Sigmoid colon (tissue), 7 donors: ENCODE results near the gene VPS35L. TPM values are rescaled to one million over a fixed set of nuclear protein-coding genes. Genes with fewer than 3 reads are reported as not detected.

ENCODE experiments used
- DNase-seq: peaks from one replicate; pipeline ENCODE4 v3.0.0-alpha.2; 2019
- H3K27ac ChIP-seq, 4 donors: fragments of 200-600 bp; sonication (generic); one replicate each; pipeline ENCODE4 v1.5.1; 2016 to 2019; ENCODE audit warnings: mild to moderate bottlenecking in 1 of 4
- H3K27me3 ChIP-seq, 3 donors: fragments of 200-600 bp; sonication (generic); one replicate each; pipeline ENCODE4 v1.5.1; 2019; ENCODE audit warnings: mild to moderate bottlenecking in 1 of 3
- H3K36me3 ChIP-seq, 4 donors: fragments of 200-600 bp; sonication (generic); one replicate each; pipeline ENCODE4 v1.5.1; 2016 to 2019
- H3K4me1 ChIP-seq, 4 donors: fragments of 200-600 bp; sonication (generic); one replicate each; pipeline ENCODE4 v1.5.1; 2017 to 2019
- H3K4me3 ChIP-seq, 4 donors: fragments of 200-600 bp; sonication (generic); one replicate each; pipeline ENCODE4 v1.5.1; 2017 to 2019; ENCODE audit warnings: mild to moderate bottlenecking in 2 of 4, moderate library complexity in 1 of 4
- H3K9me3 ChIP-seq, 4 donors: fragments of 200-600 bp in 3 of 4; sonication (generic) in 3 of 4; one replicate each; pipeline versions ENCODE4 v1.5.1 to v1.6.1; 2013 to 2019
- EP300 ChIP-seq, 4 donors: sonication (generic); formaldehyde crosslinking; IDR thresholded peaks; one replicate each; pipeline ENCODE4 v1.6.1; 2017; ENCODE audit warnings: antibody characterized with exemption in 4 of 4
- POLR2A ChIP-seq, 2 donors: fragments of 450-650 bp; IDR thresholded peaks; one replicate each; pipeline ENCODE4 v1.6.1; 2016; ENCODE audit warnings: antibody characterized with exemption in 2 of 2, mild to moderate bottlenecking in 2 of 2, moderate library complexity in 2 of 2
- POLR2AphosphoS5 ChIP-seq, 4 donors: sonication (generic); formaldehyde crosslinking; IDR thresholded peaks; one replicate each; pipeline ENCODE4 v1.6.1; 2017; ENCODE audit warnings: antibody characterized with exemption in 4 of 4
- WGBS, 2 donors: extraction: QIAGEN DNeasy Blood & Tissue Kit; methylation state at CpG; one replicate each; pipeline ENCODE4 v1.1.7; 2013; 5-methylcytosine and 5-hydroxymethylcytosine counted together
- intact Hi-C: fragments of 100-400 bp; cut with DNase I; formaldehyde crosslinking; loops from one replicate; pipeline ENCODE4 v1.15.1; 2023
- polyA plus RNA-seq, 3 donors: library from polyadenylated mRNA; stranded (reverse); fragments of 200-250 nt; gene quantifications; one replicate each; pipeline ENCODE4 v1.2.3, GENCODE V29; 2013
- total RNA-seq, 4 donors: library from RNA; depleted of rRNA; stranded (reverse); fragments of >200 nt; gene quantifications; one replicate each; pipeline ENCODE4 v1.1.0, GENCODE V29; 2016
- TF ChIP-seq, protein P1 (sequence below), 4 experiments: fragments of 450-650 bp in 3 of 4; fragments of 200-600 bp in 1 of 4; IDR thresholded peaks; one replicate each; pipeline ENCODE4 v1.5.1; 2016 to 2019; ENCODE audit warnings: antibody characterized with exemption in 4 of 4, mild to moderate bottlenecking in 3 of 4, moderate library complexity in 2 of 4
- donor health status: healthy with polysubstance abuse.
- donor health status: Bipolar disorder and iron deficiency.
- donor health status: healthy.

The VPS35L gene
- total and polyA plus RNA-seq, 7 donors: 21.6 to 53.7 (median 41.8) TPM

DNA sequence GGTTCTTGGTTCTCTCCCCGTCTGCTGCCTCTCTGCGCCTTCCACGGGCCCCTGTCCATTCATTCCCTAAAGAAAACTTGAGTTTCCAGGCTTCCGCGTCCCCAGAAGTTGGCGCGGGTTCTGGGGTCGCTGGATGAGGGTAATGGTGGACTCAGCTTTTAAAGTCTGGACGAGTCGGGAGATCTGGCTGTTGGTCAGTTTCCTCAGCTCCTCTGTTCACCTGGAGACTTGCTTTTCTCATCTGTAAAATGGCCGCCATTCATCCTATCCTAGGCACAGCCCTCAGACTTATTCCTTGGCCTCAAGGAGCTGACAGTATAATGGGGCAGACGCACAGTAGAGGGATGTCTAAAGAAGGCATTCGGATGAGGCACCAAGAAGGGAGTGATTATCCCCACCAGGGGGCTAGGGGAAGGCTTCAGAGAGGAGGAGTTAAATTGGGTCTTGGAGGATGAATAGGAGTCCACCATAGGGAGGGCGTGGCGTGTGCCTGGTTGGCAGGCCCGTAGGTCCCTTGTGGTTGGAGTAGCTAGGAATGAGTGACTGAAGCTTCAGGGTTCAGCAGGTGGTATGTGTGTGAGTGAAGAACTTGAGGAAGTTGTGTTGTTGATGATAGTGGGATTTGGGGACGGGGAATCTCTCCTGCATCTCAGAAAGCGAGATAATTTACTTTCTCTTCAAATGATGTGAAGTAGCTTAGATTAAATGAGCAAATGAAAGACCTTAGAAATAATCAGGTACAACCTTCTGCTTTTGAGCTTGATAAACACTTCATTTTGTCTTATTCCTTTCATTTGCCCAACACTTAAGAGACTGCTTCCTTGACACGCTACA is 652 bp downstream of the VPS35L start:
- WGBS, 2 donors: 33 to 36% methylated on average over 19 of the region's 19 CpGs

DNA sequence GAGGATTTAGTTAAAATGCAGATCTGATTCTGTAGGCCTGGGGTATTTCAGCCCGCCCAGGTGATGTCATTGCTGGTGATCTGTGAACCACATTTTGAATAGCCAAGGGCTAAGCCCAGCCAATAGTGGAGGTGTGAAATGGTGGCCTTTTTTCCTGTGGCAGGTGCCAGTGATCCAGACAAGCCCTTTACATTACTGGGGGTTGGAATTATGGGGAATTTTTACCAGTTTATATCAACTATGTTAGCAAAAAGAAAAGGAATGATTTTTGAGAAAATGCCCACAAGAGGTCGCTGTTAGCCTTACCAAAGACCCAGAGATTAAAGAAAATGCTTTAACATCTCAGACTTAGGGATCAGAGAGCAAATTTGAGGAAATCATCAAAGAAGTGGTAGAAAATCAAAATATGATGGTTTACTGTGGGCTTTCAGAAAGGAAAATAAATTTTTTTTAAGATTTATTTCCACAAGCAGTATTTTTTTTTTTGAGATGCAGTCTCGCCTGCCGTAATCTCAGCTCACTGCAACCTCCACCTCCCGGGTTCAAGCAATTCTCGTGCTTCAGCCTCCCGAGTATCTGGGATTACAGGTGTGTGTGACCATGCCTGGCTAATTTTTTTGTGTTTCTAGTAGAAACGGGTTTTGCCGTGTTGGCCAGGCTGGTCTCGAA is 3.9 kb downstream of the VPS35L start:
- WGBS, 2 donors: 70 to 82% methylated on average over 10 of the region's 10 CpGs
- H3K27me3 ChIP-seq: no peaks in the 10 kb centered on the region
- H3K27ac ChIP-seq: no peak overlapping the region
- TF ChIP-seq, protein P1, sequence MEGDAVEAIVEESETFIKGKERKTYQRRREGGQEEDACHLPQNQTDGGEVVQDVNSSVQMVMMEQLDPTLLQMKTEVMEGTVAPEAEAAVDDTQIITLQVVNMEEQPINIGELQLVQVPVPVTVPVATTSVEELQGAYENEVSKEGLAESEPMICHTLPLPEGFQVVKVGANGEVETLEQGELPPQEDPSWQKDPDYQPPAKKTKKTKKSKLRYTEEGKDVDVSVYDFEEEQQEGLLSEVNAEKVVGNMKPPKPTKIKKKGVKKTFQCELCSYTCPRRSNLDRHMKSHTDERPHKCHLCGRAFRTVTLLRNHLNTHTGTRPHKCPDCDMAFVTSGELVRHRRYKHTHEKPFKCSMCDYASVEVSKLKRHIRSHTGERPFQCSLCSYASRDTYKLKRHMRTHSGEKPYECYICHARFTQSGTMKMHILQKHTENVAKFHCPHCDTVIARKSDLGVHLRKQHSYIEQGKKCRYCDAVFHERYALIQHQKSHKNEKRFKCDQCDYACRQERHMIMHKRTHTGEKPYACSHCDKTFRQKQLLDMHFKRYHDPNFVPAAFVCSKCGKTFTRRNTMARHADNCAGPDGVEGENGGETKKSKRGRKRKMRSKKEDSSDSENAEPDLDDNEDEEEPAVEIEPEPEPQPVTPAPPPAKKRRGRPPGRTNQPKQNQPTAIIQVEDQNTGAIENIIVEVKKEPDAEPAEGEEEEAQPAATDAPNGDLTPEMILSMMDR (IDR thresholded peaks at IDR 0.05): peak; percentile 18 to 64 (median 36)
- TF ChIP-seq EP300 (IDR thresholded peaks at IDR 0.05): no peak
- no peak overlapping the region for H3K4me3 ChIP-seq
- peaks cover 0 to 3% (median 0%) of the 10 kb centered on the region in 4 donors for H3K9me3 ChIP-seq
- no peak for DNase-seq
- intact Hi-C loops: loop anchor here (1.0 to 10.0 kb wide), 3 partner anchors 155 to 442 kb away; partner anchors contain the start of genes IQCK and KNOP1
- H3K4me1 ChIP-seq: peaks cover 0 to 16% (median 15%) of the 10 kb centered on the region in 4 donors
- no peaks in the 10 kb centered on the region for H3K36me3 ChIP-seq

More for the DNA sequence above, 652 bp downstream of the VPS35L start:
- peaks cover 0 to 18% (median 17%) of the 10 kb centered on the region in 4 donors for H3K4me1 ChIP-seq
- peak overlapping the region; percentile 86 to 90 (median 88) for H3K27ac ChIP-seq
- no peaks in the 10 kb centered on the region for H3K9me3 ChIP-seq
- peak overlapping the region; percentile 69 to 88 (median 76) for H3K4me3 ChIP-seq
- no peak for TF ChIP-seq EP300 (IDR thresholded peaks at IDR 0.05)
- no peak for TF ChIP-seq POLR2A (IDR thresholded peaks at IDR 0.05)
- TF ChIP-seq, protein P1 (IDR thresholded peaks at IDR 0.05): peak in 1 of 4 experiments; percentile 13
- no peak for TF ChIP-seq POLR2AphosphoS5 (IDR thresholded peaks at IDR 0.05)
- DNase-seq: no peak
- intact Hi-C loops: loop anchor here (2.0 to 10.0 kb wide), 3 partner anchors 33 to 439 kb away; partner anchors contain the start of genes CCP110, GDE1, IQCK and KNOP1
- H3K36me3 ChIP-seq: peaks cover 0 to 11% (median 0%) of the 10 kb centered on the region in 4 donors
- H3K27me3 ChIP-seq: no peaks in the 10 kb centered on the region

DNA sequence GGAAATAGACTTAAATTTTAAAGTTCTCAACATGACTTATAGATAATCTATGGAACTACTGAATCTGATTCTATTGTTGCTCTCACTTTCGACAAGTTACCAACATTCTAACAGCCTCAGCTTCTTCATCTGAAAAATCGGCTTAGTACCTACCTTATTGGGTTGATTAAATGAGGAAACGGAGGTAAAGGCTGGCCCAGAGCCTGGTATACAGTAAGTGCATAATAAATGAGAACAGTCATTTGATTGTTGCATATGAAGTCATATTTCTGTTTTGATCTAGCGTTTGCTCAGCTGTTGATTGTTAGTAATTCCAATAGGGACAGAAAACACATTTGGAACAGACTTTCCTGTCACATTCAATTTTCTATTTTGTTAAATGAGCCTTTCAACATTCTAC is 4.6 kb downstream of the VPS35L start:
- intact Hi-C loops: no loop called here
- 90 to 94% methylated on average over 4 of the region's 4 CpGs for WGBS, 2 donors

DNA sequence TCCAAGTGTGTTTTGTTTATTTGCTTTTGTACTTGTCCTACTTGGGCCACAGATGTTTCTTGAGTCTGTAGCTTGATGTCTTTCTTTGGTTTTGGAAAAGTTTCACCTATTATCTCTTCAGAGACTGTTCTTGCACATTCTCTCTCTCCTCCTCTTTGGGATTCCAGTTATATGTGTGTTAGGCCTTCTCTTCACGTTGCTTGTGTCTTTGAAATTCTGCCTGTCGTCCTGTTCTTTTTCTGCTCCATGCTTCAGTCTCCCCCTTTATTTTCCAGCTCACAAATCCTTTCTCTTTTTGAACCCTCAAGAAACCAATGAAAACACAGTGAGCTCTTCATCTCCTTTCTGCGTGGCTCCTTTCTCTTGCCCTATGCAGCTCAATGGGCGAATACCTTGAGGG is 7.9 kb downstream of the VPS35L start:
- H3K4me3 ChIP-seq: no peak overlapping the region
- 86 to 98% methylated on average over 4 of the region's 4 CpGs for WGBS, 2 donors
- H3K9me3 ChIP-seq: peaks cover 0 to 3% (median 0%) of the 10 kb centered on the region in 4 donors
- no peak for DNase-seq
- TF ChIP-seq, protein P1 (IDR thresholded peaks at IDR 0.05): no peak
- TF ChIP-seq POLR2AphosphoS5 (IDR thresholded peaks at IDR 0.05): no peak
- H3K36me3 ChIP-seq: peaks cover 16 to 38% (median 21%) of the 10 kb centered on the region in 4 donors
- intact Hi-C loops: no loop called here
- no peaks in the 10 kb centered on the region for H3K27me3 ChIP-seq
- H3K27ac ChIP-seq: no peak overlapping the region
- no peaks in the 10 kb centered on the region for H3K4me1 ChIP-seq

More for the DNA sequence above, 4.6 kb downstream of the VPS35L start:
- Histone ChIP-seq H3K36me3 (peaks cover 2 to 7% (median 5%) of the 10 kb centered on the region in 4 donors), H3K27me3 (no peaks in the 10 kb centered on the region), H3K4me1 (peaks cover 0 to 11% (median 9%) of the 10 kb centered on the region in 4 donors), H3K9me3 (peaks cover 0 to 3% (median 0%) of the 10 kb centered on the region in 4 donors), H3K27ac (no peak overlapping the region), H3K4me3 (no peak overlapping the region)
- no peak for DNase-seq
- TF ChIP-seq POLR2A (IDR thresholded peaks at IDR 0.05): no peak
- TF ChIP-seq POLR2AphosphoS5 (IDR thresholded peaks at IDR 0.05): no peak
- TF ChIP-seq, protein P1 (IDR thresholded peaks at IDR 0.05): no peak
- TF ChIP-seq EP300 (IDR thresholded peaks at IDR 0.05): no peak
